Upper lobe of right lung (tissue), 1 donor: ENCODE data around the gene CRTC1. TPM values are rescaled to one million over a fixed set of nuclear protein-coding genes. Genes with fewer than 3 reads are reported as not detected.

Experiments
- ATAC-seq: fragments of 200-7000 bp; cut with Tn5 transposase; one replicate; pipeline ENCODE4 v1.9.1; 2020; ENCODE audit warnings: mild to moderate bottlenecking, moderate library complexity
- DNase-seq: peaks from one replicate; pipeline ENCODE4 v3.0.0-alpha.2; 2020
- H3K27ac ChIP-seq: fragments of 200-600 bp; one replicate; pipeline ENCODE4 v1.8.0; 2022
- H3K27me3 ChIP-seq: fragments of 200-600 bp; one replicate; pipeline ENCODE4 v1.8.0; 2022; ENCODE audit warnings: mild to moderate bottlenecking
- H3K36me3 ChIP-seq: fragments of 200-600 bp; one replicate; pipeline ENCODE4 v1.8.0; 2022
- H3K4me1 ChIP-seq: fragments of 200-600 bp; one replicate; pipeline ENCODE4 v1.8.0; 2022
- H3K4me3 ChIP-seq: fragments of 200-600 bp; one replicate; pipeline ENCODE4 v1.8.0; 2022; ENCODE audit warnings: mild to moderate bottlenecking
- H3K9me3 ChIP-seq: fragments of 200-600 bp; one replicate; pipeline ENCODE4 v1.8.0; 2022
- intact Hi-C: fragments of 100-400 bp; cut with DNase I; formaldehyde crosslinking; loops from one replicate; pipeline ENCODE4 v1.11.0; 2022
- total RNA-seq: library from RNA; stranded (reverse); fragmentation: NEBNext Ultra II Directional; extraction: Animal tissue kit (Norgen Biotek cat#: 25700); gene quantifications from one replicate; pipeline ENCODE4 v1.2.1, GENCODE V29; 2021
- TF ChIP-seq, protein P1 (sequence below): fragments of 200-600 bp; IDR thresholded peaks from one replicate; pipeline ENCODE4 v1.8.0; 2022; ENCODE audit warnings: antibody characterized with exemption
- donor health status: DM: no; HTN: yes; CAD: no; lungs with severe emphysema.

CRTC1 gene
- total RNA-seq, 1 donor from 2014 or later = 13.8 TPM

DNA sequence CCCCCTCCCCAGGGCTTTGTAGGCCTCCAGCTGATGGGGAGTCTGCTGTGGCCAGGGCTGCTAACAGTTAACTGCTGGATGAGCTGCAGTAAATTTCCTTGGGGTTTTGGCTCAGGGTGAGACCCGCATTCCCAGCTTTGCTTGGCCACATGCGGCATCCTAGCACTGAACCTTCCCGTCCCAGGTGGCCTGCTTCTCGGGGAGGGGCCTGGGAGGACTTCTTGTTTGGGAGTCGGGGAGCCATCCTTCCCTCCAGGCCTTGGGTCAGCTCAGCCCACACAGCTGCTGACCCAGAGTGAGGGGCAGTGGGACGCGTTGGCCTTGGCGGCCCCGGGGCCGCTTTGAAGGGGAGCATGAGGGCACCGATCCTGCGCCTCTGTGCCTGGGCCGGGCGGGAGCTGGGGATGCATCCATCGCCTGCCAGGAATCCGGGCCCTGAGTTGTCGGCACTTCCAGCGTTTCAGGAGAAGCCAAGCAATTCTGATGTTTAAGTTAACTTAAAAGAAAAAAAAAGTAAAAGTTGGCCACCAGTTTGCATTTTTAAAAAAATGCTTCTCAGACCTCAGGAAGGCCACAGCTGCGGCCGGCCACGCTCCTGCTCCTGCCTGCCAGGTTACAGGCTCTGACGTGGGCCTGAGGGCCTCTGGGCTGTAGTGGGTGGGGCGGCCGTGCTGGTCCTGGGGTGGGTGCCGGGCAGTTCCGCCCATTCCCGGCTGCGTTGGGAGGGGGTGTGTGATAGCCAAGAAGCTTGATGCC, 27.7 kb downstream of the CRTC1 start:
- H3K27me3 ChIP-seq = no peaks in the 10 kb centered on the region
- TF ChIP-seq, protein P1, sequence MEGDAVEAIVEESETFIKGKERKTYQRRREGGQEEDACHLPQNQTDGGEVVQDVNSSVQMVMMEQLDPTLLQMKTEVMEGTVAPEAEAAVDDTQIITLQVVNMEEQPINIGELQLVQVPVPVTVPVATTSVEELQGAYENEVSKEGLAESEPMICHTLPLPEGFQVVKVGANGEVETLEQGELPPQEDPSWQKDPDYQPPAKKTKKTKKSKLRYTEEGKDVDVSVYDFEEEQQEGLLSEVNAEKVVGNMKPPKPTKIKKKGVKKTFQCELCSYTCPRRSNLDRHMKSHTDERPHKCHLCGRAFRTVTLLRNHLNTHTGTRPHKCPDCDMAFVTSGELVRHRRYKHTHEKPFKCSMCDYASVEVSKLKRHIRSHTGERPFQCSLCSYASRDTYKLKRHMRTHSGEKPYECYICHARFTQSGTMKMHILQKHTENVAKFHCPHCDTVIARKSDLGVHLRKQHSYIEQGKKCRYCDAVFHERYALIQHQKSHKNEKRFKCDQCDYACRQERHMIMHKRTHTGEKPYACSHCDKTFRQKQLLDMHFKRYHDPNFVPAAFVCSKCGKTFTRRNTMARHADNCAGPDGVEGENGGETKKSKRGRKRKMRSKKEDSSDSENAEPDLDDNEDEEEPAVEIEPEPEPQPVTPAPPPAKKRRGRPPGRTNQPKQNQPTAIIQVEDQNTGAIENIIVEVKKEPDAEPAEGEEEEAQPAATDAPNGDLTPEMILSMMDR = no peak
- no peak for DNase-seq
- ATAC-seq = peak; percentile 44
- no peak overlapping the region for H3K27ac ChIP-seq
- no peaks in the 10 kb centered on the region for H3K9me3 ChIP-seq
- H3K36me3 ChIP-seq = no peaks in the 10 kb centered on the region
- intact Hi-C loops = no loop called here
- peaks cover 15% of the 10 kb centered on the region for H3K4me1 ChIP-seq
- H3K4me3 ChIP-seq = no peak overlapping the region

DNA sequence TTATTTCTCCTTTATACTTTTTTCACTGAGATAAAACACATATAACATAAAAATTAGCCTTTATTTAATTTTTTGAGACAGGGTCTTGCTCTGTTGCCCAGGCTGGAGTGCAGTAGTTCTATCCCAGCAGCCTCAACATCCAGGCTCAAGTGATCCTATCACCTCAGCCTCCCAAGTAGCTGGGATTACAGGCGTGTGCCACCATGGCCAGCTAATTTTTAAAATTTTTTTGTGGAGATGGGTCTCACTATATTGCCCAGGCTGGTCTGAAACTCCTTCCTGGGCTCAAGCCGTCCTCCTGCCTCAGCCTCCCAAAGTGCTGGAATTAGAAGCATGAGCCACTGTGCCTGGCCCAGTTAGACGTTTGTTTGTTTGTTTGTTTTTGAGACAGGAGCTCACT, 28.4 kb downstream of the CRTC1 start:
- DNase-seq (no peak), ATAC-seq (no peak)
- H3K4me1 ChIP-seq = peaks cover 15% of the 10 kb centered on the region
- H3K27ac ChIP-seq = no peak overlapping the region
- no peaks in the 10 kb centered on the region for H3K36me3 ChIP-seq
- H3K9me3 ChIP-seq = no peaks in the 10 kb centered on the region
- TF ChIP-seq, protein P1 = no peak
- H3K4me3 ChIP-seq = no peak overlapping the region
- intact Hi-C loops = no loop called here
- H3K27me3 ChIP-seq = no peaks in the 10 kb centered on the region

- Histone ChIP-seq H3K27me3 (no peaks in the 10 kb centered on the region), H3K27ac (no peak overlapping the region), H3K36me3 (no peaks in the 10 kb centered on the region), H3K4me3 (no peak overlapping the region), H3K4me1 (peaks cover 15% of the 10 kb centered on the region), H3K9me3 (no peaks in the 10 kb centered on the region)
- DNase-seq (no peak), ATAC-seq (no peak)
- intact Hi-C loops = no loop called here
- TF ChIP-seq, protein P1 = no peak
Observed at GRCh38 chr19:18712981-18713380, 29.5 kb downstream of the CRTC1 start.

GRCh38 chr19:18713550-18714117, 30.2 kb downstream of the CRTC1 start:
- intact Hi-C loops = no loop called here
- no peak for ATAC-seq
- Histone ChIP-seq H3K27ac (no peak overlapping the region), H3K27me3 (no peaks in the 10 kb centered on the region), H3K9me3 (no peaks in the 10 kb centered on the region), H3K36me3 (no peaks in the 10 kb centered on the region), H3K4me3 (no peak overlapping the region), H3K4me1 (peaks cover 15% of the 10 kb centered on the region)
- TF ChIP-seq, protein P1 = no peak
- DNase-seq = no peak

DNA sequence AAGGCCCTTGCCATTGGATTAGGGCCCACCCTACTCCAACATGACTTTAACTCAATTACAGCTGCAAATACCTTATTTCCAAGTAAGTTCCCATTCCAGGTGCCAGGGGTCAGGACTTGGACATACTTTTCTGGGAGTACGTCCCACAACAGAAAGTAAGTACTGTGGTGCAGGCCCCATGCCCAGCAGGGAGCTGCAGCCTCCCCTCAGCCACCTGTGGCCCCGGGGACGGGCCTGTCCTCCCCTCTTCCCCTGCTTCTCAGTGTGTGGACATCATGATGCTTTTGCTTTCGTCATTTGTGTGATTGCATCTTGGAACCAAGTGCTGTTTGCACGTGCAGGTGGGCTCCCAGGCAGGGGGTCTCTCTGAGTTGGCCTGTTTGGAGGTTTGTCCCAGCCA, 31.9 kb downstream of the CRTC1 start:
- TF ChIP-seq, protein P1 = no peak
- Histone ChIP-seq H3K27ac (no peak overlapping the region), H3K4me3 (no peak overlapping the region), H3K9me3 (no peaks in the 10 kb centered on the region), H3K36me3 (no peaks in the 10 kb centered on the region), H3K27me3 (no peaks in the 10 kb centered on the region), H3K4me1 (peaks cover 8% of the 10 kb centered on the region)
- ATAC-seq (no peak), DNase-seq (no peak)
- intact Hi-C loops = no loop called here
